ENCODE measurements around the gene LLCFC1.
"Not testable (repeated sequence)": the region's sequence is repeated elsewhere in the genome, so short reads cannot be mapped to it uniquely, and the experiment has no call there.

LLCFC1 gene

GRCh38 chr7:142941541-142941940 is 2.3 kb downstream of the LLCFC1 start:
- DNase-seq (ENCODE audit: low spot score) (no peak), FAIRE-seq (no peak)

- DNase-seq (ENCODE audit: low spot score) (no peak), FAIRE-seq (no peak)
Observed at GRCh38 chr7:142942746-142943145, 3.5 kb downstream of the LLCFC1 start.

GRCh38 chr7:142943706-142944268 is 4.5 kb downstream of the LLCFC1 start:
- no peak for FAIRE-seq

DNA sequence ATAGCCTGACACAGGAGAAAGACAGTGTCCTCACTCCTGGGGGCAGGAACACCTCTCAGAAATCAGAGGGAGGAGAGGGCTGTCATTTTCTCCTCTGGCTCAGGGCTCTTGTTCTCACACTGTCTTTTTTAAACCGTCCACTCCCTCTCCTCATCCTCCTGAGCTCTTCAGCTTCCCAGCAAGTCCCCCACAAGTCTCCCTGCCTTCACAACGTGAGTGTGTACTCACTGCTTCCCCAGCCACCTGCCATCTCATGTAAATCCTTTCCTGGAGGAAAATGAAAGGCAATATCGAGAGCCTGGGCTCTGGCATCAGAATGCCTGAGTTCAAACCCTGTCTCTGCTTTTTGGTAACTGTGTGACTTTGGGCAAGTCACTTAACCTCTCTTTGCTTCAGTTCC is 5.7 kb downstream of the LLCFC1 start:
- no peak for FAIRE-seq
- no peak for DNase-seq (ENCODE audit: low spot score)

More at GRCh38 chr7:142943706-142944268, 4.5 kb downstream of the LLCFC1 start:
- no peak for DNase-seq (ENCODE audit: low spot score)

GRCh38 chr7:142948603-142949002 is 9.3 kb downstream of the LLCFC1 start:
- DNase-seq (ENCODE audit: low spot score) (no peak), FAIRE-seq (no peak)

DNA sequence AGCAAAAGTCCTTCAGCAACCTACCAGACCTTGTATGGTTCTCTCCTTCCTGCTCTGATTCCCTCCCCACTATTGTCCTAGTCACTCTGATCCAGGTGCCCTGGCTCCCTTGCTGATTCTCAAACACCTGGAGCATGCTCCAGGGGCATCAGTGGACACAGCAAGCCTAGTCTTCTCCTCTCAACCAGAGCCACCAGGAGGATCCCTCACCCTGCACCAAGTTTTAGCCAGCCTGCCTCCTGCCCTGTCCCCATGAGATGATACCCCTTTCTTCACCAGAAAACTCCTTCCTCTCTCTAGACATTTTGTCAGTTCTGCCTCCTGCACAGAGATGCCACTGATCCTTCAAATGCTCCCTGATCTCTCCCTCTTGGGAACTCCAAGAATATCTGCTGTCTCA is 11.0 kb downstream of the LLCFC1 start:
- FAIRE-seq, result no peak
- DNase-seq (ENCODE audit: low spot score), result no peak

GRCh38 chr7:142954680-142955268 is 15.5 kb downstream of the LLCFC1 start:
- DNase-seq (ENCODE audit: low spot score), result no peak
- peak; percentile 17 for FAIRE-seq

DNA sequence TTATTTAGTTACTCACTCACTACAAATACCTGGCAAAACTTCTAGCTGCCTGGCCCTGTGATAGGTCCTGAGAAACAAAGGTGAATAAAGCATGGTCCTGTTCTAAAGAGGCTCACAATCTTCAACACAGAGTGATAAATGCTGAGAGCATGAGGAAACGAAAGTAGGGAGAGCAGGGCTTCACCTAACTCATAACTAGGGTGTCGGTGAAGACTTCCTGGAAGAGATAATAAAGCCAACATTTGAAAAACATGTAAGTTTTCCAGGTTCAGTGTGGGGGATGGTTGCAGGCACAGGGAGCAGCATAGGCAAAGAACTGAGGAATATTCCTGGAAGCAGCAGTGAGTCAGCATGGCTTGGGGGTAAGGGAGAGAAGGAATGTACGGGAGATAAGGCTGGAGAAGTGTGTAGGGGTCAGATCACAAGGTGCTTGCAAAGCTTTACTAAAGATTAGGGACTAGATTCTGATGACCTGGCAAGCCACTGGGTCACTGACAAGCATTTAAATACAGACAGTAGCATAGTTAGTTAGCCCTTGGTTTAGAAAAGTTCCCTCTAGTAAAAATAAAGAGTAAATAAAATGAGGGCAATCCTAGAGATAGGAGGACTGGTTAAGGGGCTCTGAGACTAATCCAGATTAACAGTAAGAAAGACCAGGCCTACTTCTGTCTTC is 17.8 kb downstream of the LLCFC1 start:
- FAIRE-seq, result no peak
- DNase-seq (ENCODE audit: low spot score), result no peak

GRCh38 chr7:142957723-142958122 is 18.4 kb downstream of the LLCFC1 start:
- no peak for DNase-seq (ENCODE audit: low spot score)
- FAIRE-seq, result no peak

DNA sequence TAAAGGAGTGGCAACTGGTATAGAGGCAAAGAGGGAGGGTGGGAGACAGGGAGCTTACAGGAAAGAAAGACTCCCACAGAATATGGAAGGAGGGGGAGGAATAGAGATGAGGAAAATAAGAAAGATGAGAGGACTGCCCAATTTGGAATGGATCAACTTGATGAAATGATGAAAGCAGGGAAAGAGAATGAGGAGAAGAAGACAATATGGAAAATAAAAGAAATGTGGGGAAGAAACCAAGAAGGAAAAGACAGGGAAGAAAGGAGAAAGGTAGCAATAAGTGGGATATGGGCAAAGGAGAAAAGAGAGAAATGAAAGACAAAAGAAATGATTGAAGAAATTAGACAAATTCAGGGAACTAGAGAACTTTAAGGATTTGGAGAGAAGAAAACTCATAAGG is 19.9 kb downstream of the LLCFC1 start:
- no peak for FAIRE-seq

DNA sequence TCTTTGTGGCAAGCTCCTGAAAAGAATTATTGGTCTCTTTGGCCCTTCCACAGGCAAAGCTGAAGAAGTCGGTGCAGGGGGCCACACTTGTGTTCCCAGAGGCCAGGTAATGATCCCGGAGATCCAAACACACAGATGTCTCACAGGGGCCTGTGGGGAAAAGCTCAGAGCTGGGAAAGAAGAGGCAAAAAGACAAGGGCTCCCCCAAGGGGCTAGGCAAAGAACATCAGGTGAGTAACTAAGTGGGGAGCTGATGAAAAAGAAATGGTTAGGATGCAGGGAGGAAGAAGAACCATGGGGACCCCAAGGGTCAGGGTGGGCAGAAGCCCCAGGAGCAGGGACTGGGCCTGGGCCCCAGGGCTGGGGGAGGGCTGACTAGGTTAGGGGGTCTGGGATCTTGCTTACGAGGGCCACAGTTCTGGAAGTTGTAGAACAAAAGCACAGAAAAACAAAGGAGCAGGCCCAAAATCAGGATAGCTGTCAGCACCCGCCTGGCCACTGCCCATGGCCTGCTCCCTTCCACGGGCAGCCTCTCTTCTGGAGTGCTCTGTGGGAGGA is 21.8 kb downstream of the LLCFC1 start:
- FAIRE-seq, result no peak
- no peak for DNase-seq (ENCODE audit: low spot score)

More for the DNA sequence above, 19.9 kb downstream of the LLCFC1 start:
- no peak for DNase-seq (ENCODE audit: low spot score)

DNA sequence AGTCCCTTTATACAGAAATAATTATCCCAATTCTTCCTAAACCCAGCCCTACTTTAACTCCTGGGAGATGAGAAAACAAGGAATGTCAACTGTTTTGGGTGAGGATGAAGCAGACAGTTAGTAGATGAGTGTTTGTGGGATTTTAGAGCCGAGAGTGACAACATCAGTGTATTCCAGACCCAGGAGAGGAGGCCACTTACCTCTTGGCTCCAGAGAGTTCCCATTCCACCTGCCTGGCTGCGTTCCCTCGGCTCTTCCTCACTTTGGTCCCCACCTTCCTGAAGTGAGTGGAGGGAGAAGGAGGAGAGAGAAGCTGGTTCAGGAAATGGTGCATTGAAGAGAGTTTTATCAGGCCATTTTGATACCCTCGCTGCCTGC is 22.3 kb downstream of the LLCFC1 start:
- no peak for DNase-seq (ENCODE audit: low spot score)
- FAIRE-seq, result no peak

DNA sequence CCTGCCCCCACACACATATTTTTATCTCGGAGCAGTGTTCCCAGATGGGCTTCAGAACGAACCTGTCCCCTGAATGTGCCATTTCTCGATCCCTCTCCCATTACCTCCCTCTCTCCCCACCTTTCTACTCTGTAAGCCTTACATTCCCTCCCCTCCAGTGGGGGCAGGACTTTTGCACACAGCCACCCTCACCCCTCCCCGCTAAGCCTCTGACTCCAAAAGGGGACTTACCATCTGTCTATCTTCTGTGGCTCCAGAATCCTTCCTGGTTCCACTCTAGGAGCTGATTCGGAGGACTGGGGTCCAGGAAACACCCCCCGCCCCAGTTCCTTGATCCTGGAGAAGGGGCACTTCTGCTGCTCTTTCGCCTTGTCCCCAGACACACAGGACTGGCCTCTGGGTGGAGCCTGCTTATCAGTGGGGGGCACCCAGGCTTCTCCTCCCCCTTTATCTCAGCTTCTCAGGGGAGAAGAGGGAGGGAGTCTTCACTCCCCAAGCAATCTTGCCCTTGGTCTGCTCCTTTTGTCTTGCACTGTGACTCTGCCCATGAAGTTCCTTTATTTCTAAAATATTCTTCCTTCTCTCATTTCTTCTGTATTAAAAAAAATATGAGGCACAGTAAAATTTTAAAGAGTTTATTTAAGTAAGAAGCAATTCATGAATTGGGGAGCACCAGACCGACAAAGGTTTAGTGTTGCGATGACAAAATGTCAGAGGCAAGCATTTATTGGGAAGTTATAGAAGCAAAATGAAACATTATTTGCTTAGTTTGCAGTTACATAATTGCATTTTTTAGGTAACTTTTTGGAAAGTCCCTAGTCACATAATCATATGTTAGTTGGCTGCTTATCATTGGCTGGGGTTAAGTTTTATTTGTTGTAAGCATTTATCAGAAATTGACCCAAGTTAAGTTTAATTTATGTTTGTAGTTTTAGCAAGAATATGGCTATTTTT is 23.0 kb downstream of the LLCFC1 start, which contains the start of gene KEL:
KEL (minus strand) TSS at position 391 of the 954 bp plus-strand sequence; CDS start at position 234, 157 bp downstream.
- DNase-seq (ENCODE audit: low spot score), result no peak
- no peak for FAIRE-seq

DNA sequence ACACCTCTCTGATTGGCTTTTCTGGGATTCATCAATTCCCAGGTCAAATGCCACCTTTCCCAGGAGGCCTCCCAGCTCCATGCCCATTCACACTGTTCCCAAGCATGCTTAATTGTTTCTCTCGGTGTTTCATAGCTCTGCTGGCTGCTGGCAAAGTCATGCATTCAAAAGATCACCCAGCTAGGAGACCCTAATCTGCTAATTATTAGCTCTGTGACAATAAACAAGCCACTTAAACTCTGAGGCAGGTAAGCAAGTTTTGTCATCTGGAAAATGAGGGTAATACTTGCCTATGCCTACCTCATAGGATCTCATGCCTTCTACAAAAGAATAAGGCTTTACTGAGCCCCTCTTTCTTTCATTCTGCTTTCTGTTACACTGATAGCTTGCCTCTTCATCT is 23.7 kb downstream of the LLCFC1 start:
- FAIRE-seq (no peak), DNase-seq (ENCODE audit: low spot score) (no peak)

DNA sequence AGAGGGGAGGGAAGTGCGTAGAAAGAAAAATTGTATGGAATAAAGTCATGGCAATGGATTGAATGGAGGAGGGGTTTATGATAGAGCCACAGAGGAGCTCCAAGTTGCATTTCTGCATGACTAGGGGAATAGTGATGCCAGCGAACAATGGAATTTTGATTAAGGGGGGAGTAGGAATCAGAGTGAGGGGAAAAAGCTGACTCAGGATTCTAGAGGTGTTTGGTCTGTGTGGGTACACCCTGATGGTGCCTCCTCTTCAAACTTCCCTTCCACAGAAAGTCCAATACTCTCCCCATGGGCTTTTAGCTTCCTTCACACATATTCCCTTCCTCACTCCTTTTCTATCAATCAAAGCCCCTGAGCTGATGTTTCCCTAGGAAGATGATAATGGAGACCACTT is 24.7 kb downstream of the LLCFC1 start:
- FAIRE-seq (no peak), DNase-seq (ENCODE audit: low spot score) (no peak)

GRCh38 chr7:142964502-142965246 is 25.4 kb downstream of the LLCFC1 start:
- no peak for FAIRE-seq
- no peak for DNase-seq (ENCODE audit: low spot score)

DNA sequence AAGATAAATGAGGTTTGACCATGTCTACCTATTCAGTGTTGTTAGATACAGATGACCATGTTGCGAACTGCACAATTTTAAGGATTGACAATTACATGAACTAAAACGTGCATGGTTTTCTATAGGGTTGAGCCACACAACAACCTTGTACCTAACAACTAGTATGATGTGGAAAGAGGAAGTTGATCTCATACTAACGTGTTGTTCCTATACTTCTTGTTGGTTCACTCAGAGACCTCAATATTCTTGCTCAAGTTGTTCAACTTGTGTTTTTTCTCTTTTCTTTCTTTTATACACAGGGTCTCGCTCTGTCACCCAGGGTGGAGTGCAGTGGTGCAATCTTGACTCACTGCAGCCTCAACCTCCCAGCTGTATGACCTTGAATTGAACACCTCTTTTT is 28.9 kb downstream of the LLCFC1 start:
- DNase-seq (ENCODE audit: low spot score), result no peak

GRCh38 chr7:142969183-142969582 is 29.9 kb downstream of the LLCFC1 start:
- FAIRE-seq, result no peak
- DNase-seq (ENCODE audit: low spot score), result no peak

More for the DNA sequence above, 28.9 kb downstream of the LLCFC1 start:
- FAIRE-seq, result no peak

DNA sequence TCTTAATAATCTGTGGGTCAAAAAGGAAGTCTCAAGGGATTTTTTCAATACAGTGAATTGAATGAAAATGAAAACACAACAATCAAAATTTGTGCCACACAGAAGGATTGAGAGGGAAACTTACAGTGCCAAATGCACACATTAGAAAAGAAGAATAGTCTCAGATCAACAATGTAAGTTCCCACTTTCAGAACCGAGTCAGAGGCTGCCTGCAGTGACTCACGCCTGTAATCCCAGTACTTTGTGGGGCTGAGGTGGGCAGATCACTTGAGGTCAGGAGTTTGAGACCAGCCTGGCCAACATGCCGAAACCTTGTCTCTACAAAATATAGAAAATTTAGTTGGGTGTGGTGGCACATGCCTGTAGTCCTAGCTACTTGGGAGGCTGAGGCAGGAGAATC is 35.3 kb downstream of the LLCFC1 start:
- DNase-seq (ENCODE audit: low spot score), result no peak
- FAIRE-seq, result no peak

- not testable (repeated sequence) for DNase-seq (ENCODE audit: low spot score); FAIRE-seq
Observed at GRCh38 chr7:142978402-142978801, 39.1 kb downstream of the LLCFC1 start.

GRCh38 chr7:142983825-142984224 is 44.5 kb downstream of the LLCFC1 start:
- no peak for FAIRE-seq
- no peak for DNase-seq (ENCODE audit: low spot score)
